Measurements from ENCODE around the gene TRNT1.

The TRNT1 gene

DNA sequence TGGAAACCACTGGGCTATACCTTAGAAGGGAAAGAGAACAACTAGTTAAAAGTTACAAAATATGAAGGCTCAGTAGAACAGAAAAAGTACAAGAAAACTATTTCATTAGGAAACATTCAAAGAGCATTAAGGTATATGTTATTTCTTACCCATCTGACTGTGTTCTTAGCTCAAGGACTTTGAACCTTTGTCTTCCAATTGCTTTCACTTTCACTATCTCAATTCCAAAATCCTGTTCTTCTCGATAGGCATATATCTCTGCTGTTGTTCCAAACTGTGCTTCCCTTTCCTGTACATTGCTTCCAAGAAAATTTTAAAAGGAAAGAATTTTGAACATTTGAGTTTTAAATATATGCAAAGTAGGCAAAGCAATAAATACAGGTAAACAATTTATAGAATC lies 45.9 kb downstream of the TRNT1 start:
- no peak for DNase-seq
- peak; percentile 53 for ATAC-seq (replicated peaks)
- Mint-ChIP-seq H3K4me3 (peak overlapping the region; percentile 78 to 81), H3K27me3 (no peaks in the 10 kb centered on the region), H3K4me1 (ENCODE audit: low read depth in 2 of 2) (peaks cover 37 to 56% of the 10 kb centered on the region in 2 donors), H3K9me3 (no peaks in the 10 kb centered on the region), H3K27ac (peak overlapping the region; percentile 90 to 92), H3K36me3 (ENCODE audit: insufficient read depth) (peaks cover 68% of the 10 kb centered on the region)

DNA sequence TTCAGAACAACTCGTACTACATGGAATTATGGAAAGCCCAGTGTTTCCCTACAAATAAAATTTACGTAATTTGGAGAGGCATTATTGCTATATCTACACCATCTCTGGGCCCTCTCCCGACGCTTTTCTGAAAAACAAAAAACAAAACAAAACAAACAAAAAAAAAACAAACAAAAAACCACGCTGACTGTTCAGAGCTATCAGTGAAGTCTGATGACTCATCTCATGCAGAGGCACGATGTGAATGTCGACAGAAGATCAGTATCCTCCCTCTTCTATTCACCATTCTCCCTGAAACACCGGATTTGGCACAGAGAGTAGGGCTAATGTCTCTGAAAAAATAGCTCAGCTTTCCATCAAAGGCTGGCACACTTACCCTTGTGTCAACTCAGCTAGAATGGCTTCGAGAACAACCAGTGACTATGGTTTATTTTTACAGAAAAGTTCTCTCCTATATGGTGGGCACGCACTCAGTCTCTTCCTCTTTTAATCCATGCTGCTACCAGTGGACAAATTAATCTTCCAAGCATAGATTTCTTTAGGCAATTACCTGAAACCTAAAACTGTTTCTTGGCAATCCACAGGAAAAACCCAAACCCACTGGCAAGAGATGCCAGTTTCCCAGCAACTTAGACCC lies 51.2 kb downstream of the TRNT1 start:
- Mint-ChIP-seq H3K27me3 (no peaks in the 10 kb centered on the region), H3K36me3 (ENCODE audit: insufficient read depth) (peaks cover 39% of the 10 kb centered on the region), H3K27ac (peak overlapping the region; percentile 89 to 91), H3K4me1 (ENCODE audit: low read depth in 2 of 2) (peaks cover 39 to 56% of the 10 kb centered on the region in 2 donors), H3K9me3 (no peaks in the 10 kb centered on the region), H3K4me3 (peak overlapping the region; percentile 87 to 90)
- DNase-seq (no peak), ATAC-seq (replicated peaks) (no peak)

DNA sequence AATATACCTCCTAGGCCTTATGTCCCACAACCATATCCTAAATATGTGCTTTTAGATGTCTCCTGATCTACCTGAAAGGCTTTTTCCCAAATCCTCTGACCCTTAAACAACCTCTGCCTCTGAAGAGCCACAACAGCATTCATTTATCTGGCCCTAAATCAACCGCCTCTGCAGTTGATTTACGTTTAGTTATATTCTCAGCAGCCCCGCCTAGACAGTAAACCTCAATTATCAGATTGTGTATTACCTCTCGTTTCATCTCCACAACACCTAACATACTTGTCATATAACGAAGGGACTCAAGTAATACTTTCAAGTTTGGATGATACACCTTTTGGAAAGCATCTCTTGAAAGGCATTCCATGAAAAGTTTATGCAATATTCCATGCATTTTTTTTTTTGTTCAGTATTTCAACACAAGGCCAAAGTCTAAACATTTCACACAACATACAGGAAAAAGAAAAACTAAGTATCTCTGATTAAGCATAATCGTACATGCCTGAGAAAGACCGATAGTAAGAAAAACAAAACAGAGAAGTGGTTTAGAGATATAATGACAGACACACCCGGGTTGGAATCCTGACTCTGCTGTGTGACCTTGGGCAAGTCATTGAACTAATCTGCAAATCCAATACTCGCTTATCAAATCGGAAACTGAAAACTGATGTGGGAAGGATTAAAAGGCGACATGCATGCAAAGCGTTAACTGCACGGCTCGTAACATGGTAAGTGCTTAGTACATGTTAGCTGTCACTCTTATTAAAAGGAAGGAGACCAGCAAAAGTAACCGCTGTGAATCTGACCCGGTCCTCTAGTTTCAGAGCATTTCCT lies 52.0 kb downstream of the TRNT1 start:
- DNase-seq (no peak), ATAC-seq (replicated peaks) (peak; percentile 9)
- peaks cover 32% of the 10 kb centered on the region for H3K36me3 Mint-ChIP-seq (ENCODE audit: insufficient read depth)
- peak overlapping the region; percentile 89 to 91 for H3K27ac Mint-ChIP-seq
- H3K27me3 Mint-ChIP-seq, result no peaks in the 10 kb centered on the region
- no peaks in the 10 kb centered on the region for H3K9me3 Mint-ChIP-seq
- peaks cover 34 to 49% of the 10 kb centered on the region in 2 donors for H3K4me1 Mint-ChIP-seq (ENCODE audit: low read depth in 2 of 2)
- H3K4me3 Mint-ChIP-seq, result peak overlapping the region; percentile 87 to 90

DNA sequence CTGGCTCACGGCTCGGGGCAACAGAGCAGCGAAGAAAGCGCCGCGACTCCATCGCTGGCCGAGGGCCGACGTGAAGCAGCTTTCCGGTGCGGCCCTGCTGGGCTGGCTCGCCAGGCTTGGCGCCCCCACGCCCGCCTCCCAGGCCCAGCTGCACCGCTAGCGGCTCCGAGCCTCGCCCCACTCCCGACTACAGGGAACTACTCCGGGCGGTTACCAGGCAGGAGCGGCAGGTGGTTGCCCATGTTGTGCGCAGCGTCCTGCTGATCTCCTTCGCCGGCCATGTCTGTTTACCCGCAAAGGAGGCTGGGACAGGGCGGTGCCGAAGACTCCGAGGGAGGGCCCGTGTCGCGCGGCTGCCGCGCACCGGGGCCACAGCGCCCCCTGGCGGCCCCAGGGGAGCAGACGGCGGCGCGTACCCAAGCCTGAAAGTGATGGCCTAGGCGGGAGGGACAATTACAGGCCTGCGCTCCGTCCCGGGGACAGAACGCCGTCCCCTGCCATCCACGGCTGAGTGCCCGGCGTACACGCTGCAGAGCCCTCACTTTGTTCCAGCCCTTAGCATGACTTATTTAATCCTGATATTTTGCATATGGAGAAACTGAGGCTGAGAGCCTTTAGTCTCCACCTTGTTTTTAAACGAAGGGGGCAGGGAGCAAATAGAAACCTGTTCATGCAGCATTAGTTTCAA lies 52.8 kb downstream of the TRNT1 start, which contains the start of gene CRBN:
CRBN (minus strand) TSS at position 285 of the 688 bp plus-strand sequence; CDS start at position 281, 4 bp downstream.
- Mint-ChIP-seq H3K36me3 (ENCODE audit: insufficient read depth) (peaks cover 24% of the 10 kb centered on the region), H3K27ac (peak within 1 kb of the TSS; percentile 89 to 91), H3K4me3 (peak within 1 kb of the TSS; percentile 87 to 90), H3K4me1 (ENCODE audit: low read depth in 2 of 2) (peaks cover 30 to 44% of the 10 kb centered on the region in 2 donors), H3K27me3 (no peaks in the 10 kb centered on the region), H3K9me3 (no peaks in the 10 kb centered on the region)
- DNase-seq (peak; percentile 84 to 89 (median 89)), ATAC-seq (replicated peaks) (peak; percentile 96)

DNA sequence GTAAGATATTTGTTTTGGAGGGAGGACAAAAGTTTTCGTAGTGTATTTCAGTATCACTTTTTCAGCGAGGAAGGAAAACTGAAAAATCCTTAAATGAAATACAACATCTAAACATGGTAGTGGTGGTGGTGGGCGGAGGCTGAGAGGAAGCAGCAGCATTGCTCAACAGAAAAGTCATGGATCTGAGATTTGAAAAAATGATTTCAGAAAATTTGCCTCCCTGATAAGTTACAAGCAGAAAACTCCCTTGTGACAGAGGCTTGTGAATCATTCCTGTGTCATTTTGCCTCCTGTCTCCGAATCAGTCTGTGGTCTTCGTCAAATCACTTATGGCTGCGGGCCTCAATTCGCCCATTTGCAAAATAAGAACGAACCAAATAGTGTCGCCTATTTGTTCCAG lies 53.7 kb downstream of the TRNT1 start:
- H3K4me3 Mint-ChIP-seq, result no peak overlapping the region
- DNase-seq, result no peak
- H3K4me1 Mint-ChIP-seq (ENCODE audit: low read depth in 2 of 2), result peaks cover 29 to 36% of the 10 kb centered on the region in 2 donors
- peak overlapping the region in 1 of 2 donors; percentile 91 for H3K27ac Mint-ChIP-seq
- H3K9me3 Mint-ChIP-seq, result no peaks in the 10 kb centered on the region
- no peaks in the 10 kb centered on the region for H3K27me3 Mint-ChIP-seq
- no peak for ATAC-seq (replicated peaks)
- peaks cover 22% of the 10 kb centered on the region for H3K36me3 Mint-ChIP-seq (ENCODE audit: insufficient read depth)

DNA sequence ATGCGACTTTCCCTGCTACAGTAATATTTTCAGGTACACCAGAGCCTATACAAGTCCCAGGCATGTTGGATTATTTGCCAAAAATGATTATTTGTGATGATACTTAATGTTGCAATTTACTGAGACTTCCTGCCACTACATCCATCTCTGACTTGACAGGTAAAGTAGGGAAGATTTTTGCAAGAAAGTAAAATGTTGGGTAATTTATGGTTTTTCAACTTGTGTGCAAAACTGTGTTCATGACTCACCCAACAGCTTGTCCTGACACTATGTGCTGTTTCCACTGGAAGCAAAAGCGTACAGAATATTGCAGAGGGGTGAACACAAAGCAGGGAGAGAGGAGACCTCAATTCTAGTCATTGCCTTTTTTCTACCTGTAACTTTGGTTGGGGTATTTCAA lies 58.1 kb downstream of the TRNT1 start:
- peaks cover 0 to 2% of the 10 kb centered on the region in 2 donors for H3K27me3 Mint-ChIP-seq
- H3K27ac Mint-ChIP-seq, result no peak overlapping the region
- no peak for ATAC-seq (replicated peaks)
- peaks cover 0 to 8% of the 10 kb centered on the region in 2 donors for H3K9me3 Mint-ChIP-seq
- H3K4me3 Mint-ChIP-seq, result no peak overlapping the region
- no peaks in the 10 kb centered on the region for H3K4me1 Mint-ChIP-seq (ENCODE audit: low read depth in 2 of 2)
- DNase-seq, result no peak
- no peaks in the 10 kb centered on the region for H3K36me3 Mint-ChIP-seq (ENCODE audit: insufficient read depth)

DNA sequence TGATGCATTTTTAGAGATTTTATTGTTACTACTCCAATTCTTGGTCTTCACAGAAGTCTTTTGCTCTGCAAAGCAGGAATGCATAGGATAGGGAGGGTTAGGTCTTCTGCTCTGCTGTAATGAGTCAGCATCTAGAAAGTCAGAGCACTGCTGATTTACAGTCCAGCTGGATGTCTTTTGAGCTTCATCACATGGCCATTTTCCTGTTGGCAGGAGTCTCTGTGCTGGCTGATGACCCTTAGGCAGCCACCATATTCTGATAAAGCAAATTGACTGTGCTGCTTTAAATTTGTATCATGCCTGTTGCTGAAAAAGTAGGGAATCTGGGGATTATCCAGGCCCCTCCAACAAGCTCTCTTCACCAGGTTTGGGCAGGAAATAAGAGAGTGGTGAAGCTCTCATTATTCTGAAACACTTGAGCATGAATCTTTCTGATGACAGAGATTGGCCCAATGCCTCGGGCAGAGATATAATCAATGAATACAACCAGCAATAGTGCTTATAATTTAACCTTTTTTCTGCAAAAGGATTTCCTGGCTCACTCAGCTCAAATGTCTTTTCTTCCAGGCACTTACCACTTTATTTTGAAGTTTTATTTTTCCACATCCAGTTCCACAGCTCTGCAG lies 62.5 kb downstream of the TRNT1 start:
- H3K27ac Mint-ChIP-seq, result no peak overlapping the region
- ATAC-seq (replicated peaks), result no peak
- H3K4me1 Mint-ChIP-seq (ENCODE audit: low read depth in 2 of 2), result peaks cover 15 to 16% of the 10 kb centered on the region in 2 donors
- no peak for DNase-seq
- peaks cover 0 to 6% of the 10 kb centered on the region in 2 donors for H3K27me3 Mint-ChIP-seq
- peaks cover 0 to 8% of the 10 kb centered on the region in 2 donors for H3K9me3 Mint-ChIP-seq
- H3K36me3 Mint-ChIP-seq (ENCODE audit: insufficient read depth), result no peaks in the 10 kb centered on the region
- H3K4me3 Mint-ChIP-seq, result no peak overlapping the region

DNA sequence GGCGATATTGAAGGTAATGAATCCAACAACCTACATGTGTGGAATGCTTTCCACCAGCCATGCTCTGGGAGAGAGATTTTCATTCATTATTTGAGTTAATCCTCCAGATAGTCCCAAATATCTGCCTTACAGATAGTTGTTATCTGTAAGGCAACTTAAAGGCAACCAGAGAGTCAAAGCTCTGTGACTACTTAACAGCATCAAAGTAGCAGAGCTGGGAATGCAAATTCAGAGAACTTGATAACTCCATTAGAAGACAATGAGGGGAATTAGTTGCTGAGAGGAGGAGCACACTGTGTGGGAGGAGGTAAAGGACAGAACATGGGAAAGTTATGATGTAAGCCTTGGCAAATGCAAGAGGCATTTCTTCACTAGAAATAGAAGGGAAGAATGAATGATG lies 63.2 kb downstream of the TRNT1 start:
- Mint-ChIP-seq H3K4me1 (ENCODE audit: low read depth in 2 of 2) (peaks cover 16% of the 10 kb centered on the region in 2 donors), H3K4me3 (no peak overlapping the region), H3K27ac (no peak overlapping the region), H3K36me3 (ENCODE audit: insufficient read depth) (no peaks in the 10 kb centered on the region), H3K9me3 (peaks cover 0 to 8% of the 10 kb centered on the region in 2 donors), H3K27me3 (peaks cover 0 to 6% of the 10 kb centered on the region in 2 donors)
- DNase-seq (no peak), ATAC-seq (replicated peaks) (no peak)

DNA sequence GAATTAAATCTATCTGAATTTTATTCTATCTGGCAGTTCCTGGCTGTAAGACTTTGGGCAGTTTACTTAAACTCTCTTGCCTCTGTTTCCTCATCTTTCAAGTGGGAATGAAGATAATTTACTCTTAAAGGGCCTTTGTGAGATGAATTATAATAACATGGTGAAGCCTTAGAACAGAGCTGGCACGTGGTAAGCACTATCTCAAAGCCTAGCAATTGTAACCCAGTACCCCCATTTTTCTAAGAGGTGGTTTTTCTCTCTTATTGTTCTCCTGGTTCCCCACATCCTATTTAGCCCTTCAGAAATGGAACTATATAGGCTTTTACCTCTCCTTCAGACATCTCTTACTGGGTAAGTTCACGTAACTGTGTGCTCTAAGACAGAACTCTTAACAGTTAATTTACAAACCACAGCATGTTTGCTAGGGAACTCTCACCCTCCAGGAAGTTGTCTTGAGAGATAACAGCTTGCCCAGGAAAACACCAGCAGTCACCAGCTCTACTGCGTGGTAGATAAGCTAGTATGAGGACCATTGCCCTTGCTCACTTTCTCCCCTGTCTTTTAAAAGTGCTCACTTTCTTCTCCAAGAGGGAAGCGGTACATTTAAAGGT lies 65.0 kb downstream of the TRNT1 start:
- peaks cover 18 to 19% of the 10 kb centered on the region in 2 donors for H3K4me1 Mint-ChIP-seq (ENCODE audit: low read depth in 2 of 2)
- peaks cover 0 to 6% of the 10 kb centered on the region in 2 donors for H3K27me3 Mint-ChIP-seq
- DNase-seq, result no peak
- peak overlapping the region; percentile 53 to 66 for H3K4me3 Mint-ChIP-seq
- no peaks in the 10 kb centered on the region for H3K36me3 Mint-ChIP-seq (ENCODE audit: insufficient read depth)
- peak overlapping the region; percentile 73 to 90 for H3K27ac Mint-ChIP-seq
- H3K9me3 Mint-ChIP-seq, result peaks cover 0 to under 1% of the 10 kb centered on the region in 2 donors
- ATAC-seq (replicated peaks), result peak; percentile 89

DNA sequence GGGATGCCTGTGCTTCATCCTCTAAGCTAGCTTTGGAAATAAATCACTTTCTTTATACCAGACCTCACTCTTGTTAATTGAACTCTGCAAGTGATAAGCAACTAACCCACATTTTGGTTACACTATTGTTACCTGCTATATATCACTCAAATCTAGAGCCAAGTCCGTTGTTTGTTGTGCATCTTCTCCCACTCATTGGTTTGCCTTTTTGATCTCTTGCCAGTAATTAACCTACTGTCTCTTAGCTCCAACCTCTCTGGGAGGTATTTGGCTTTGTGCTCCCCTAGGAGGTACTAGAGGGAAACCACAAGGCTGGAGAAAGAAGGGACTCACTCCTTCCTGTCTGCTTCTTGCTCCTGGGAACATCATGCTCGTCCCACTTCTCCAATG lies 65.5 kb downstream of the TRNT1 start:
- H3K4me1 Mint-ChIP-seq (ENCODE audit: low read depth in 2 of 2), result peaks cover 18 to 19% of the 10 kb centered on the region in 2 donors
- ATAC-seq (replicated peaks), result peak; percentile 57
- no peaks in the 10 kb centered on the region for H3K9me3 Mint-ChIP-seq
- no peak for DNase-seq
- peak overlapping the region; percentile 53 to 66 for H3K4me3 Mint-ChIP-seq
- peaks cover 0 to 6% of the 10 kb centered on the region in 2 donors for H3K27me3 Mint-ChIP-seq
- H3K27ac Mint-ChIP-seq, result peak overlapping the region; percentile 73 to 90
- H3K36me3 Mint-ChIP-seq (ENCODE audit: insufficient read depth), result no peaks in the 10 kb centered on the region

DNA sequence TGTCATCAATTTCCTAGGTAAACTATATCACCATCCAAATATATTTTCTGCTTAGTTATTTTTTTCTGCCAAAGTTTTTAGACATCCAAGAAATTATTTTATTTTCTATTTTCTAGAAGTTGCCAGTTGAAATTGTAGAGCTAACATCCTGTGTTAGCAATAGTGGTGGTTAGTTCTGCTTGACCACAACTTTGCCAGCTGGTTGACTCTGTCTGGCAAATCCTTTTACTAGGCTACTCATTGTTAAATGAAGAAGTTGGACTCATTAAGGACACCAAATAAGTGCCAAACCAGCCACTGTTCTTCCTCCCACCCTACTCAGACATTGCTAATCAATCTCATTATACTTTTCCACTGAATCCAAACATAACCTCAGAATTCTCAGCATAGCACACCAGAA lies 68.1 kb downstream of the TRNT1 start:
- Mint-ChIP-seq H3K27ac (no peak overlapping the region), H3K27me3 (peaks cover 0 to 4% of the 10 kb centered on the region in 2 donors), H3K36me3 (ENCODE audit: insufficient read depth) (no peaks in the 10 kb centered on the region), H3K4me1 (ENCODE audit: low read depth in 2 of 2) (peaks cover 18 to 19% of the 10 kb centered on the region in 2 donors), H3K4me3 (no peak overlapping the region), H3K9me3 (no peaks in the 10 kb centered on the region)
- DNase-seq (no peak), ATAC-seq (replicated peaks) (no peak)

DNA sequence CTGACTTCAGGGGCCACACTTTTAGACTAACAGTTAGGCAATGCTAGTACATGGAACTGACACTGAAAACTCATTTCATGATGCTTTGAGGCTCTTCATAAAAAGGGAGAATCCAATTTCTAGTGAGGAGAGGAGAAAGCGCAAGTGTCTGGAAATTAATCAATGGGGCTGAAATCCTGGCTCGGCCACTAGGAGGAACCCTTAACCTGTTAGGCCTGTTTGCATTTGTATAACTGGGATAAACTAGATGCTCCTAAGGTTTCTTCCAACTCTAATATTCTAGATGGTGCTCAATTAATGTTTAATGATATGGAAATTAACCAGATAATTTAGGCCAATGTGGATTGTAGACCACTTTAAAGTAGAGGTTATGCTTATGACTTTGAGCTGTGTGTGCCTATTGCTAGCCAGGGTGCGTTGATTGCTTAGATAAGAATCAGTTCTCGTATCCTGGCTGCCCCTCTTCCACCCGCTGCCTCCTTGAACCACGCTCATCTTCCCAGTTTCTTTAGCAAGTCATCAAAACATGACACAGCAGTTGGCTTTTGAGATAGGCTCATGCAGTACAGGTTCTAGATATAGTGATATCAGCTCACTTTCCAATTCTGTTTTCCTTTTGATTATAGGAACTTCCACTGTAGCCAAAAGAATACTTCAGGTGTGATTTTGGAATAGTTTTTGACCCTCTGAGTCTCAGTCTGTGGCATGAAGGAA lies 69.6 kb downstream of the TRNT1 start:
- Mint-ChIP-seq H3K27me3 (no peaks in the 10 kb centered on the region), H3K27ac (no peak overlapping the region), H3K36me3 (ENCODE audit: insufficient read depth) (no peaks in the 10 kb centered on the region), H3K4me3 (no peak overlapping the region), H3K4me1 (ENCODE audit: low read depth in 2 of 2) (peaks cover 20 to 27% of the 10 kb centered on the region in 2 donors), H3K9me3 (no peaks in the 10 kb centered on the region)
- no peak for DNase-seq
- ATAC-seq (replicated peaks), result no peak
